HEK293 (cell line): ENCODE data around the gene DNAH11.

Experiments used
- TCF7L2 ChIP-seq: IDR thresholded peaks from 2 replicates; pipeline ENCODE4 v1.6.1; 2011; ENCODE audit warnings: low read depth, mild to moderate bottlenecking, inconsistent platforms, low read length, moderate library complexity, borderline replicate concordance
- ZBTB21 ChIP-seq: fragments of 450-650 bp; formaldehyde crosslinking; IDR thresholded peaks from 2 replicates; pipeline ENCODE4 v1.5.1; 2017; ENCODE audit warnings: missing biosample characterization, missing genetic modification characterization
- ZBTB48 ChIP-seq: fragments of 450-650 bp; formaldehyde crosslinking; IDR thresholded peaks from 2 replicates; pipeline ENCODE4 v1.5.1; 2016; ENCODE audit warnings: missing biosample characterization, missing genetic modification characterization
- ZNF121 ChIP-seq: fragments of 450-650 bp; formaldehyde crosslinking; IDR thresholded peaks from 2 replicates; pipeline ENCODE4 v1.5.1; 2016; ENCODE audit warnings: missing biosample characterization, missing genetic modification characterization
- ZNF184 ChIP-seq: fragments of 450-650 bp; IDR thresholded peaks from 2 replicates; pipeline ENCODE4 v1.5.1; 2018; ENCODE audit warnings: missing biosample characterization, mild to moderate bottlenecking, missing genetic modification characterization
- ZNF404 ChIP-seq: fragments of 450-650 bp; formaldehyde crosslinking; IDR thresholded peaks from 2 replicates; pipeline ENCODE4 v1.5.1; 2017; ENCODE audit warnings: missing biosample characterization, missing genetic modification characterization
- ZNF416 ChIP-seq: fragments of 450-650 bp; formaldehyde crosslinking; IDR thresholded peaks from 2 replicates; pipeline ENCODE4 v1.5.1; 2016; ENCODE audit warnings: missing biosample characterization, missing genetic modification characterization
- ZNF423 ChIP-seq: fragments of 450-650 bp; formaldehyde crosslinking; IDR thresholded peaks from 2 replicates; pipeline ENCODE4 v1.5.1; 2016; ENCODE audit warnings: missing biosample characterization, missing genetic modification characterization
- ZSCAN30 ChIP-seq: fragments of 450-650 bp; IDR thresholded peaks from 2 replicates; pipeline ENCODE4 v1.5.1; 2018; ENCODE audit warnings: missing biosample characterization, mild to moderate bottlenecking, missing genetic modification characterization, moderate library complexity
- TF ChIP-seq, protein P1 (sequence below): fragments of 450-650 bp; formaldehyde crosslinking; IDR thresholded peaks from 2 replicates; pipeline ENCODE4 v1.5.1; 2016; ENCODE audit warnings: missing biosample characterization, missing genetic modification characterization
- TF ChIP-seq, protein P2 (sequence below): fragments of 450-650 bp; formaldehyde crosslinking; IDR thresholded peaks from 2 replicates; pipeline ENCODE4 v1.5.1; 2016; ENCODE audit warnings: missing biosample characterization, missing genetic modification characterization, low read depth
- TF ChIP-seq, protein P3 (sequence below): fragments of 450-650 bp; formaldehyde crosslinking; conservative IDR thresholded peaks from 2 replicates; pipeline ENCODE4 v1.5.1; 2016; ENCODE audit warnings: low read depth, missing biosample characterization, missing genetic modification characterization
- TF ChIP-seq, protein P4 (sequence below): fragments of 450-650 bp; formaldehyde crosslinking; IDR thresholded peaks from 2 replicates; pipeline ENCODE4 v1.5.1; 2016; ENCODE audit warnings: missing biosample characterization, missing genetic modification characterization
- TF ChIP-seq, protein P5 (sequence below): fragments of 450-650 bp; formaldehyde crosslinking; IDR thresholded peaks from 2 replicates; pipeline ENCODE4 v1.5.1; 2016; ENCODE audit warnings: missing biosample characterization, missing genetic modification characterization

DNA sequence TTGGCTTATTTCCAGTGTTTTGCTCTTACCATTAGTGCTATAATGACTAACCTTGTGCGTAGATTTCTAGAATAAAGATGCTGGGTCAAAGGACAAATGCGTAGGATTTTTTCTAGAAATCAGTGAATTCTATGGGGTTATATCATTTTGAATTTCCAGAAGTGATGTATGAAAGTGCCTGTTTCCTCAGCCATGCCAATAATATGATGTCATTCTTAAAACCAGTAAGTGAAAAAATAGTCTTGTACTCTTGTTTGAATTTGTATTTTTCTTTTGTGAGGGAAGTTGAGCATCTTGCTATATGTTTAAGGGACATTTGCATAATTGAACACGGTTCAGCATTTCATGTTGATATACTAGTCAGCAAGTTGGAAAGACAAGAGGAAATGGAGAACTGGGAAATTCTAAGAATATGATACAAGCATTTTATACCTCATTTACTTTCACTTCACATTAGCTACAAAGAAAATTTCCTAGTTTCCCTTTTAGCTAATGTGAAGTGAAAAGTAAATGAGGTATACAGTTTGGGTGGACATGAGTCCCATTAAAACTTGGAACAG, 3.8 kb upstream of the DNAH11 start:
- TF ChIP-seq, protein P1, sequence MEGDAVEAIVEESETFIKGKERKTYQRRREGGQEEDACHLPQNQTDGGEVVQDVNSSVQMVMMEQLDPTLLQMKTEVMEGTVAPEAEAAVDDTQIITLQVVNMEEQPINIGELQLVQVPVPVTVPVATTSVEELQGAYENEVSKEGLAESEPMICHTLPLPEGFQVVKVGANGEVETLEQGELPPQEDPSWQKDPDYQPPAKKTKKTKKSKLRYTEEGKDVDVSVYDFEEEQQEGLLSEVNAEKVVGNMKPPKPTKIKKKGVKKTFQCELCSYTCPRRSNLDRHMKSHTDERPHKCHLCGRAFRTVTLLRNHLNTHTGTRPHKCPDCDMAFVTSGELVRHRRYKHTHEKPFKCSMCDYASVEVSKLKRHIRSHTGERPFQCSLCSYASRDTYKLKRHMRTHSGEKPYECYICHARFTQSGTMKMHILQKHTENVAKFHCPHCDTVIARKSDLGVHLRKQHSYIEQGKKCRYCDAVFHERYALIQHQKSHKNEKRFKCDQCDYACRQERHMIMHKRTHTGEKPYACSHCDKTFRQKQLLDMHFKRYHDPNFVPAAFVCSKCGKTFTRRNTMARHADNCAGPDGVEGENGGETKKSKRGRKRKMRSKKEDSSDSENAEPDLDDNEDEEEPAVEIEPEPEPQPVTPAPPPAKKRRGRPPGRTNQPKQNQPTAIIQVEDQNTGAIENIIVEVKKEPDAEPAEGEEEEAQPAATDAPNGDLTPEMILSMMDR (tag by site-specific recombination): no peak
- TF ChIP-seq, protein P2, sequence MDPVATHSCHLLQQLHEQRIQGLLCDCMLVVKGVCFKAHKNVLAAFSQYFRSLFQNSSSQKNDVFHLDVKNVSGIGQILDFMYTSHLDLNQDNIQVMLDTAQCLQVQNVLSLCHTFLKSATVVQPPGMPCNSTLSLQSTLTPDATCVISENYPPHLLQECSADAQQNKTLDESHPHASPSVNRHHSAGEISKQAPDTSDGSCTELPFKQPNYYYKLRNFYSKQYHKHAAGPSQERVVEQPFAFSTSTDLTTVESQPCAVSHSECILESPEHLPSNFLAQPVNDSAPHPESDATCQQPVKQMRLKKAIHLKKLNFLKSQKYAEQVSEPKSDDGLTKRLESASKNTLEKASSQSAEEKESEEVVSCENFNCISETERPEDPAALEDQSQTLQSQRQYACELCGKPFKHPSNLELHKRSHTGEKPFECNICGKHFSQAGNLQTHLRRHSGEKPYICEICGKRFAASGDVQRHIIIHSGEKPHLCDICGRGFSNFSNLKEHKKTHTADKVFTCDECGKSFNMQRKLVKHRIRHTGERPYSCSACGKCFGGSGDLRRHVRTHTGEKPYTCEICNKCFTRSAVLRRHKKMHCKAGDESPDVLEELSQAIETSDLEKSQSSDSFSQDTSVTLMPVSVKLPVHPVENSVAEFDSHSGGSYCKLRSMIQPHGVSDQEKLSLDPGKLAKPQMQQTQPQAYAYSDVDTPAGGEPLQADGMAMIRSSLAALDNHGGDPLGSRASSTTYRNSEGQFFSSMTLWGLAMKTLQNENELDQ (tag by site-specific recombination): no peak
- TF ChIP-seq, protein P3, sequence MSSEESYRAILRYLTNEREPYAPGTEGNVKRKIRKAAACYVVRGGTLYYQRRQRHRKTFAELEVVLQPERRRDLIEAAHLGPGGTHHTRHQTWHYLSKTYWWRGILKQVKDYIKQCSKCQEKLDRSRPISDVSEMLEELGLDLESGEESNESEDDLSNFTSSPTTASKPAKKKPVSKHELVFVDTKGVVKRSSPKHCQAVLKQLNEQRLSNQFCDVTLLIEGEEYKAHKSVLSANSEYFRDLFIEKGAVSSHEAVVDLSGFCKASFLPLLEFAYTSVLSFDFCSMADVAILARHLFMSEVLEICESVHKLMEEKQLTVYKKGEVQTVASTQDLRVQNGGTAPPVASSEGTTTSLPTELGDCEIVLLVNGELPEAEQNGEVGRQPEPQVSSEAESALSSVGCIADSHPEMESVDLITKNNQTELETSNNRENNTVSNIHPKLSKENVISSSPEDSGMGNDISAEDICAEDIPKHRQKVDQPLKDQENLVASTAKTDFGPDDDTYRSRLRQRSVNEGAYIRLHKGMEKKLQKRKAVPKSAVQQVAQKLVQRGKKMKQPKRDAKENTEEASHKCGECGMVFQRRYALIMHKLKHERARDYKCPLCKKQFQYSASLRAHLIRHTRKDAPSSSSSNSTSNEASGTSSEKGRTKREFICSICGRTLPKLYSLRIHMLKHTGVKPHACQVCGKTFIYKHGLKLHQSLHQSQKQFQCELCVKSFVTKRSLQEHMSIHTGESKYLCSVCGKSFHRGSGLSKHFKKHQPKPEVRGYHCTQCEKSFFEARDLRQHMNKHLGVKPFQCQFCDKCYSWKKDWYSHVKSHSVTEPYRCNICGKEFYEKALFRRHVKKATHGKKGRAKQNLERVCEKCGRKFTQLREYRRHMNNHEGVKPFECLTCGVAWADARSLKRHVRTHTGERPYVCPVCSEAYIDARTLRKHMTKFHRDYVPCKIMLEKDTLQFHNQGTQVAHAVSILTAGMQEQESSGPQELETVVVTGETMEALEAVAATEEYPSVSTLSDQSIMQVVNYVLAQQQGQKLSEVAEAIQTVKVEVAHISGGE: no peak
- no peak for TF ChIP-seq ZNF121 (tag by site-specific recombination)
- TF ChIP-seq, protein P4, sequence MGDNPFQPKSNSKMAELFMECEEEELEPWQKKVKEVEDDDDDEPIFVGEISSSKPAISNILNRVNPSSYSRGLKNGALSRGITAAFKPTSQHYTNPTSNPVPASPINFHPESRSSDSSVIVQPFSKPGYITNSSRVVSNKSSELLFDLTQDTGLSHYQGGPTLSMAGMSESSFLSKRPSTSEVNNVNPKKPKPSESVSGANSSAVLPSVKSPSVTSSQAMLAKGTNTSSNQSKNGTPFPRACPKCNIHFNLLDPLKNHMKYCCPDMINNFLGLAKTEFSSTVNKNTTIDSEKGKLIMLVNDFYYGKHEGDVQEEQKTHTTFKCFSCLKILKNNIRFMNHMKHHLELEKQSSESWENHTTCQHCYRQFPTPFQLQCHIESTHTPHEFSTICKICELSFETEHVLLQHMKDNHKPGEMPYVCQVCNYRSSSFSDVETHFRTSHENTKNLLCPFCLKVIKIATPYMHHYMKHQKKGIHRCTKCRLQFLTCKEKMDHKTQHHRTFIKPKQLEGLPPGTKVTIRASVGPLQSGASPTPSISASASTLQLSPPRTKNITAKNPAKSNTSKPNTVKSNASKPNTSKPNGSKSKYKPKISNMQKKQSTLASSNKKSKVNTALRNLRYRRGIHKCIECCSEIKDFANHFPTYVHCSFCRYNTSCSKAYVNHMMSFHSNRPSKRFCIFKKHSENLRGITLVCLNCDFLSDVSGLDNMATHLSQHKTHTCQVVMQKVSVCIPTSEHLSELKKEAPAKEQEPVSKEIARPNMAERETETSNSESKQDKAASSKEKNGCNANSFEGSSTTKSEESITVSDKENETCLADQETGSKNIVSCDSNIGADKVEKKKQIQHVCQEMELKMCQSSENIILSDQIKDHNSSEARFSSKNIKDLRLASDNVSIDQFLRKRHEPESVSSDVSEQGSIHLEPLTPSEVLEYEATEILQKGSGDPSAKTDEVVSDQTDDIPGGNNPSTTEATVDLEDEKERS (tag by site-specific recombination): no peak
- TF ChIP-seq ZNF184 (tag by site-specific recombination): no peak
- no peak for TF ChIP-seq ZBTB21 (tag by site-specific recombination)
- TF ChIP-seq ZNF416 (tag by site-specific recombination): no peak
- no peak for TF ChIP-seq TCF7L2
- TF ChIP-seq ZSCAN30: no peak
- no peak for TF ChIP-seq ZNF423 (tag by site-specific recombination)
- TF ChIP-seq, protein P5, sequence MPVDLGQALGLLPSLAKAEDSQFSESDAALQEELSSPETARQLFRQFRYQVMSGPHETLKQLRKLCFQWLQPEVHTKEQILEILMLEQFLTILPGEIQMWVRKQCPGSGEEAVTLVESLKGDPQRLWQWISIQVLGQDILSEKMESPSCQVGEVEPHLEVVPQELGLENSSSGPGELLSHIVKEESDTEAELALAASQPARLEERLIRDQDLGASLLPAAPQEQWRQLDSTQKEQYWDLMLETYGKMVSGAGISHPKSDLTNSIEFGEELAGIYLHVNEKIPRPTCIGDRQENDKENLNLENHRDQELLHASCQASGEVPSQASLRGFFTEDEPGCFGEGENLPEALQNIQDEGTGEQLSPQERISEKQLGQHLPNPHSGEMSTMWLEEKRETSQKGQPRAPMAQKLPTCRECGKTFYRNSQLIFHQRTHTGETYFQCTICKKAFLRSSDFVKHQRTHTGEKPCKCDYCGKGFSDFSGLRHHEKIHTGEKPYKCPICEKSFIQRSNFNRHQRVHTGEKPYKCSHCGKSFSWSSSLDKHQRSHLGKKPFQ (tag by site-specific recombination): no peak
- no peak for TF ChIP-seq ZBTB48 (tag by site-specific recombination)
- no peak for TF ChIP-seq ZNF404 (tag by site-specific recombination)
